PFSK-1 (cell line): Measurements from ENCODE around the gene CPD.

Source experiments
- FOXP2 ChIP-seq: optimal IDR thresholded peaks from 2 replicates; pipeline ENCODE3; 2011; ENCODE audit warnings: borderline replicate concordance, control low read depth, inconsistent platforms; ENCODE audit not compliant: insufficient read depth; ENCODE audit errors: extremely low read length, extremely low read depth
- POLR2AphosphoS5 ChIP-seq: IDR thresholded peaks from 2 replicates; pipeline ENCODE4 v1.6.1; 2012; ENCODE audit warnings: low read depth, mild to moderate bottlenecking, control low read depth, low read length, moderate library complexity
- REST ChIP-seq, 2 experiments: IDR thresholded peaks; 2 replicates each; pipeline versions ENCODE4 v1.6.1 to v1.8.0; 2011 to 2012; ENCODE audit warnings: low read depth in 2 of 2, low read length in 2 of 2, control low read depth in 1 of 2, inconsistent platforms in 1 of 2, mild to moderate bottlenecking in 1 of 2, moderate library complexity in 1 of 2; ENCODE audit not compliant: insufficient read depth in 1 of 2
- SIN3A ChIP-seq: IDR thresholded peaks from 2 replicates; pipeline ENCODE4 v1.6.1; 2012; ENCODE audit warnings: mild to moderate bottlenecking, low read length, moderate library complexity, borderline replicate concordance; ENCODE audit not compliant: insufficient read depth
- TAF1 ChIP-seq: IDR thresholded peaks from 2 replicates; pipeline ENCODE4 v1.6.1; 2012; ENCODE audit warnings: low read length, control low read depth, borderline replicate concordance; ENCODE audit not compliant: insufficient read depth

CPD gene

GRCh38 chr17:30372755-30373154 is 6.0 kb upstream of the CPD start:
- TF ChIP-seq SIN3A (no peak), REST (IDR thresholded peaks at IDR 0.05; ENCODE audit: insufficient read depth in 1 of 2, low read depth in 2 of 2, low read length in 2 of 2) (no peak), TAF1 (no peak), FOXP2 (no peak), POLR2AphosphoS5 (no peak)

GRCh38 chr17:30375661-30376060 is 3.1 kb upstream of the CPD start:
- no peak for TF ChIP-seq FOXP2
- TF ChIP-seq POLR2AphosphoS5, result no peak
- no peak for TF ChIP-seq TAF1
- no peak for TF ChIP-seq REST (IDR thresholded peaks at IDR 0.05; ENCODE audit: insufficient read depth in 1 of 2, low read depth in 2 of 2, low read length in 2 of 2)

GRCh38 chr17:30376621-30377452 is 1.9 kb upstream of the CPD start:
- peak; percentile 23; the same call in 1 of the 2 replicates for TF ChIP-seq SIN3A
- TF ChIP-seq FOXP2, result no peak
- no peak for TF ChIP-seq POLR2AphosphoS5

- TF ChIP-seq TAF1, result no peak
- TF ChIP-seq REST (IDR thresholded peaks at IDR 0.05; ENCODE audit: insufficient read depth in 1 of 2, low read depth in 2 of 2, low read length in 2 of 2), result no peak
- TF ChIP-seq SIN3A, result no peak
- no peak for TF ChIP-seq POLR2AphosphoS5
- TF ChIP-seq FOXP2, result no peak
Measured at GRCh38 chr17:30377574-30378240, 1.0 kb upstream of the CPD start.

GRCh38 chr17:30378241-30378824 is 394 bp upstream of the CPD start:
- no peak for TF ChIP-seq FOXP2
- TF ChIP-seq TAF1, result no peak
- TF ChIP-seq POLR2AphosphoS5, result no peak
- TF ChIP-seq SIN3A, result no peak
- TF ChIP-seq REST (IDR thresholded peaks at IDR 0.05; ENCODE audit: insufficient read depth in 1 of 2, low read depth in 2 of 2, low read length in 2 of 2), result no peak
